WTC11 (cell line): Measurements from ENCODE around the gene FAM24B. TPM values are rescaled to one million over a fixed set of nuclear protein-coding genes. Genes with fewer than 3 reads are reported as not detected.

Experiments
- ATAC-seq: fragments of 200-7000 bp; cut with Tn5 transposase; 2 replicates; pipeline ENCODE4 v1.10.0; 2021; ENCODE audit warnings: mild to moderate bottlenecking, moderate library complexity
- CTCF ChIA-PET: fragments of 300-600 bp; sonication (Branson Sonifier 250); formaldehyde crosslinking; loops from one replicate; lab custom pipeline; 2021; ENCODE audit warnings: antibody characterized with exemption; lab: Charles Lee
- POLR2A ChIA-PET: fragments of 350-600 bp; sonication (Branson Sonifier 250); formaldehyde crosslinking; loops from one replicate; lab custom pipeline; 2021; ENCODE audit warnings: antibody characterized with exemption; lab: Charles Lee
- DNase-seq: peaks from one replicate; pipeline ENCODE4 v3.0.0; 2021; ENCODE audit warnings: low spot score
- H3K27ac Mint-ChIP-seq: 2 replicates; pipeline ENCODE4 v1.8.0; 2021; ENCODE audit warnings: mixed read lengths
- H3K27me3 Mint-ChIP-seq: 2 replicates; pipeline ENCODE4 v1.8.0; 2021; ENCODE audit warnings: low read depth, mild to moderate bottlenecking, moderate library complexity, mixed read lengths
- H3K36me3 Mint-ChIP-seq: 2 replicates; pipeline ENCODE4 v1.8.0; 2021; ENCODE audit warnings: mixed read lengths
- H3K4me1 Mint-ChIP-seq: 2 replicates; pipeline ENCODE4 v1.8.0; 2022; ENCODE audit warnings: mixed read lengths
- H3K4me3 Mint-ChIP-seq: 2 replicates; pipeline ENCODE4 v1.8.0; 2021; ENCODE audit warnings: mild to moderate bottlenecking, moderate library complexity, mixed read lengths
- H3K9me3 Mint-ChIP-seq: 2 replicates; pipeline ENCODE4 v1.8.0; 2021; ENCODE audit warnings: mixed read lengths
- FOXK1 ChIP-seq: sonication (generic); formaldehyde crosslinking; IDR thresholded peaks from 2 replicates; pipeline ENCODE4 v1.8.0; 2022; ENCODE audit warnings: mild to moderate bottlenecking, moderate library complexity, missing genetic modification reagents
- JUN ChIP-seq: sonication (generic); formaldehyde crosslinking; IDR thresholded peaks from 2 replicates; pipeline ENCODE4 v1.8.0; 2023; ENCODE audit warnings: mild to moderate bottlenecking, missing genetic modification reagents
- MLX ChIP-seq: sonication (generic); formaldehyde crosslinking; IDR thresholded peaks from 2 replicates; pipeline ENCODE4 v1.8.1; 2023; ENCODE audit warnings: mild to moderate bottlenecking, missing genetic modification reagents, moderate library complexity
- MYBL2 ChIP-seq: sonication (generic); formaldehyde crosslinking; IDR thresholded peaks from 2 replicates; pipeline ENCODE4 v1.8.1; 2023; ENCODE audit warnings: mild to moderate bottlenecking, moderate library complexity, missing genetic modification reagents
- NR3C1 ChIP-seq: sonication (generic); formaldehyde crosslinking; conservative IDR thresholded peaks from 2 replicates; pipeline ENCODE4 v1.8.1; 2023; ENCODE audit warnings: low read depth, mild to moderate bottlenecking, missing genetic modification reagents
- SP1 ChIP-seq: sonication (generic); formaldehyde crosslinking; conservative IDR thresholded peaks from 2 replicates; pipeline ENCODE4 v1.8.1; 2022; ENCODE audit warnings: missing genetic modification reagents
- STAT6 ChIP-seq: sonication (generic); formaldehyde crosslinking; conservative IDR thresholded peaks from 2 replicates; pipeline ENCODE4 v1.8.1; 2023; ENCODE audit warnings: mild to moderate bottlenecking, low read depth, missing genetic modification reagents, moderate library complexity
- TEAD1 ChIP-seq: sonication (generic); formaldehyde crosslinking; IDR thresholded peaks from 2 replicates; pipeline ENCODE4 v1.8.0; 2022; ENCODE audit warnings: mild to moderate bottlenecking, missing genetic modification reagents
- TP53 ChIP-seq: sonication (generic); formaldehyde crosslinking; IDR thresholded peaks from 2 replicates; pipeline ENCODE4 v1.8.1; 2023; ENCODE audit warnings: mild to moderate bottlenecking, missing genetic modification reagents
- ZNF121 ChIP-seq: sonication (generic); formaldehyde crosslinking; IDR thresholded peaks from 2 replicates; pipeline ENCODE4 v1.8.0; 2023; ENCODE audit warnings: missing genetic modification reagents
- ZNF232 ChIP-seq: sonication (generic); formaldehyde crosslinking; IDR thresholded peaks from 2 replicates; pipeline ENCODE4 v1.8.0; 2022; ENCODE audit warnings: mild to moderate bottlenecking, missing genetic modification reagents
- total RNA-seq: library from RNA; stranded (reverse); gene quantifications from 3 replicates; pipeline ENCODE4 v1.2.3, GENCODE V29; 2021
- TF ChIP-seq, protein P1 (sequence below): sonication (generic); formaldehyde crosslinking; IDR thresholded peaks from 2 replicates; pipeline ENCODE4 v1.8.0; 2022; ENCODE audit warnings: missing genetic modification reagents
- TF ChIP-seq, protein P2 (sequence below): fragments of 250-450 bp; sonication (Bioruptor Pico); IDR thresholded peaks from 2 replicates; pipeline ENCODE4 v1.8.0; 2021; ENCODE audit warnings: mild to moderate bottlenecking
- TF ChIP-seq, protein P3 (sequence below): sonication (generic); formaldehyde crosslinking; IDR thresholded peaks from 2 replicates; pipeline ENCODE4 v1.8.1; 2023; ENCODE audit warnings: mild to moderate bottlenecking, missing genetic modification reagents
- TF ChIP-seq, protein P4 (sequence below): fragments of 250-450 bp; sonication (Bioruptor Pico); conservative IDR thresholded peaks from 2 replicates; pipeline ENCODE4 v1.9.0; 2021; ENCODE audit warnings: mild to moderate bottlenecking

The FAM24B gene
- total RNA-seq, 1 experiment from 2014 or later, result 3.7 TPM

DNA sequence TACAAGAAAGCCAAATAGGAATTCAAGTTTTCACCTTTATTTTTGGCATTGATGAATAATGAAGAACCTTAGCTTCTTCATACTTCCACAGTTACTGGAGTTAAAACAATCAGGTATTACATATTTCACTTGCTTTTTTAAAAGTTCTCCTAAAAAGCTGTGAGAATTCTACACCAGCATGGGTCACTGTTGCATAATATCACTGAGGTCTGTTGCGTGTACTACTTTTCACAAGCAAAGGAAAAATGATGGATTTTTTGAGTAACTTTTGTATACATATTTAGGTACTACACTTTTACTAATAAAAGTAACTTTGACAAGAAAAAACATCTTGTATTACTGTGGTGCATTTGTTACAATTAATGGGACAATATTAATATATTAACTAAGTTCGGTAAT is 15.2 kb downstream of the FAM24B start (continued):
- TF ChIP-seq, protein P1, sequence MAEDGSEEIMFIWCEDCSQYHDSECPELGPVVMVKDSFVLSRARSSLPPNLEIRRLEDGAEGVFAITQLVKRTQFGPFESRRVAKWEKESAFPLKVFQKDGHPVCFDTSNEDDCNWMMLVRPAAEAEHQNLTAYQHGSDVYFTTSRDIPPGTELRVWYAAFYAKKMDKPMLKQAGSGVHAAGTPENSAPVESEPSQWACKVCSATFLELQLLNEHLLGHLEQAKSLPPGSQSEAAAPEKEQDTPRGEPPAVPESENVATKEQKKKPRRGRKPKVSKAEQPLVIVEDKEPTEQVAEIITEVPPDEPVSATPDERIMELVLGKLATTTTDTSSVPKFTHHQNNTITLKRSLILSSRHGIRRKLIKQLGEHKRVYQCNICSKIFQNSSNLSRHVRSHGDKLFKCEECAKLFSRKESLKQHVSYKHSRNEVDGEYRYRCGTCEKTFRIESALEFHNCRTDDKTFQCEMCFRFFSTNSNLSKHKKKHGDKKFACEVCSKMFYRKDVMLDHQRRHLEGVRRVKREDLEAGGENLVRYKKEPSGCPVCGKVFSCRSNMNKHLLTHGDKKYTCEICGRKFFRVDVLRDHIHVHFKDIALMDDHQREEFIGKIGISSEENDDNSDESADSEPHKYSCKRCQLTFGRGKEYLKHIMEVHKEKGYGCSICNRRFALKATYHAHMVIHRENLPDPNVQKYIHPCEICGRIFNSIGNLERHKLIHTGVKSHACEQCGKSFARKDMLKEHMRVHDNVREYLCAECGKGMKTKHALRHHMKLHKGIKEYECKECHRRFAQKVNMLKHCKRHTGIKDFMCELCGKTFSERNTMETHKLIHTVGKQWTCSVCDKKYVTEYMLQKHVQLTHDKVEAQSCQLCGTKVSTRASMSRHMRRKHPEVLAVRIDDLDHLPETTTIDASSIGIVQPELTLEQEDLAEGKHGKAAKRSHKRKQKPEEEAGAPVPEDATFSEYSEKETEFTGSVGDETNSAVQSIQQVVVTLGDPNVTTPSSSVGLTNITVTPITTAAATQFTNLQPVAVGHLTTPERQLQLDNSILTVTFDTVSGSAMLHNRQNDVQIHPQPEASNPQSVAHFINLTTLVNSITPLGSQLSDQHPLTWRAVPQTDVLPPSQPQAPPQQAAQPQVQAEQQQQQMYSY (CRISPR knock-in tag), result no peak
- TF ChIP-seq FOXK1 (CRISPR knock-in tag) (no peak), NR3C1 (CRISPR knock-in tag) (no peak), SP1 (no peak), JUN (CRISPR knock-in tag) (no peak)
- TF ChIP-seq, protein P2, sequence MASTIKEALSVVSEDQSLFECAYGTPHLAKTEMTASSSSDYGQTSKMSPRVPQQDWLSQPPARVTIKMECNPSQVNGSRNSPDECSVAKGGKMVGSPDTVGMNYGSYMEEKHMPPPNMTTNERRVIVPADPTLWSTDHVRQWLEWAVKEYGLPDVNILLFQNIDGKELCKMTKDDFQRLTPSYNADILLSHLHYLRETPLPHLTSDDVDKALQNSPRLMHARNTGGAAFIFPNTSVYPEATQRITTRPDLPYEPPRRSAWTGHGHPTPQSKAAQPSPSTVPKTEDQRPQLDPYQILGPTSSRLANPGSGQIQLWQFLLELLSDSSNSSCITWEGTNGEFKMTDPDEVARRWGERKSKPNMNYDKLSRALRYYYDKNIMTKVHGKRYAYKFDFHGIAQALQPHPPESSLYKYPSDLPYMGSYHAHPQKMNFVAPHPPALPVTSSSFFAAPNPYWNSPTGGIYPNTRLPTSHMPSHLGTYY (CRISPR knock-in tag), result no peak

DNA sequence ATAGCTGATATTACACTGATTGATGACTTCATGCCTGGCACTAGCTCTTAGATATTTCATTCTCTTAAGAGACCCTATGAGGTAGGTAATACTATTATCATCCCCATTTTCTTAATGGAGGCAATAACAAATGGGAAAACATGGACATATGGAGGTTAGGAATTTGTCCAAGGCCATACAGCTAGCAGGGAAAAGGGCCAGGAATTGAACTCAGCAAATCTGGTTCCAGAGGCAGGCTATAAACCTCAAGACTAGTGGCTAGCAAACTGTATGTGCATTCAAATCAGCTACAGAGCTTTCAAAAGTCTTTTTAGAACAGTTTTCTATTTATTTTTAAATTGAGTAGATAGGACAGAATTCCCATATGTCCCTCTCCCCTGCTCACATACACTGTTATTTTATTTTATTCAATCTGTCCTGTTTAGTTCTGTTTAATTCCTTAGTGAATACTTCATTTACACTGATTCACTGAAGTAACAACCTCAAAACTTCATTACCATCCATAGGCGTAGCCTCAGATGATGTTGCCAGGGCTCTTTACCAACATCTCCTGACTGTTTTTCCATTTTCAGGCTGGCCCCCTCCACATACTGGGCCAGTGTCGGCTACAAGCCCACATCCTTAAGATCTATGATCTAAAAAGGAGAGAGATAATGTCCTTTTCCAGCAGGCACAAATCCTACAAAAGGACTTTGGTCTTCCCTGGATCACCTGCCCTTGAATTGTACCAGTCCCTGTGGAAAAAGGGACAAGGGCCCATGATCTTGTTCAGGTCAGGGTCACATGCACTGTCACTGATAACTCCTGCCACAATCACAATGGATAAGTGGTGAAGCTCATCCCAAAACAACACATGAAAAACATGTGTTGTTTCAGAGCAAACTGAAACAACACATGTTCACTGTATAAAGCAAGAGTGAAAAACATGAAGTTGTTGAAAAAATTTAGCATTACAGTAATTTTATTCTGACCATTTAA is 15.9 kb downstream of the FAM24B start:
- H3K27me3 Mint-ChIP-seq, result peaks cover 4% of the 10 kb centered on the region
- TF ChIP-seq, protein P3, sequence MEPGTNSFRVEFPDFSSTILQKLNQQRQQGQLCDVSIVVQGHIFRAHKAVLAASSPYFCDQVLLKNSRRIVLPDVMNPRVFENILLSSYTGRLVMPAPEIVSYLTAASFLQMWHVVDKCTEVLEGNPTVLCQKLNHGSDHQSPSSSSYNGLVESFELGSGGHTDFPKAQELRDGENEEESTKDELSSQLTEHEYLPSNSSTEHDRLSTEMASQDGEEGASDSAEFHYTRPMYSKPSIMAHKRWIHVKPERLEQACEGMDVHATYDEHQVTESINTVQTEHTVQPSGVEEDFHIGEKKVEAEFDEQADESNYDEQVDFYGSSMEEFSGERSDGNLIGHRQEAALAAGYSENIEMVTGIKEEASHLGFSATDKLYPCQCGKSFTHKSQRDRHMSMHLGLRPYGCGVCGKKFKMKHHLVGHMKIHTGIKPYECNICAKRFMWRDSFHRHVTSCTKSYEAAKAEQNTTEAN (CRISPR knock-in tag), result no peak
- TF ChIP-seq TEAD1 (CRISPR knock-in tag) (no peak), TP53 (CRISPR knock-in tag) (no peak), STAT6 (CRISPR knock-in tag) (no peak), ZNF232 (CRISPR knock-in tag) (no peak), ZNF121 (CRISPR knock-in tag) (no peak), MLX (CRISPR knock-in tag) (no peak), MYBL2 (CRISPR knock-in tag) (no peak)
- TF ChIP-seq, protein P4, sequence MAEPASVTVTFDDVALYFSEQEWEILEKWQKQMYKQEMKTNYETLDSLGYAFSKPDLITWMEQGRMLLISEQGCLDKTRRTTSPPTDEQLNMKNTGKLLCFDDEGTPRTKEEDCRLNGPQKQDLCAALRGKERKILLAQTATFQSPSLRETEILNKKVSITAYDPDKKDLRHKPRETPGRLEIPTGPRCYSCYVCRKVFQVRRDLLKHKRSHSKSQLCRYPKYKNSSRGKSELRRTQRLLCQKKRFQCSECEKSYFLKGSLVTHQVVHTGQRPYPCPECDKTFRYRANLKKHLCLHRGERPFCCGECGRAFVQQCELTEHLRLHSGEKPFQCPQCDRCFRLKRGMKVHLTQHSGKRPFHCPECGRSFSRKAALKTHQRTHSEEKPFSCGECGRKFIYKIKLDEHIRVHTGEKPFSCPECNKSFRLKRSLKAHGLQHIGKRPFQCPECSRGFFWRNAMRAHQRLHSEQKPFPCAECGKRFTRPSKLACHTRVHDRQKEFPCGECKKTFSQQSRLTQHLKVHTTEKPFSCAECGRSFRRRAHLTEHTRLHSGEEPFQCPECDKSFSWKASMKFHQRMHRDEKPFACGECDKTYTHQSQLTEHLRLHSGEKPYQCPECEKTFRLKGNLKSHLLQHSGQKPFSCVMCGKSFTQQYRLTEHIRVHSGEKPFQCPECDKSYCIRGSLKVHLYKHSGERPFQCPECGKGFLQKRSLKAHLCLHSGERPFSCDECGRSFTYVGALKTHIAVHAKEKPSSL (CRISPR knock-in tag), result no peak
- H3K27ac Mint-ChIP-seq, result no peak overlapping the region; the same call in 1 of the 2 replicates
- ChIA-PET POLR2A (no interaction called here), CTCF (no interaction called here)
- H3K4me1 Mint-ChIP-seq, result peaks cover 6% of the 10 kb centered on the region
- peaks cover 33% of the 10 kb centered on the region for H3K36me3 Mint-ChIP-seq
- H3K4me3 Mint-ChIP-seq, result no peak overlapping the region
- no peak for DNase-seq
- no peak for ATAC-seq
- peaks cover 26% of the 10 kb centered on the region for H3K9me3 Mint-ChIP-seq
